ENCODE data around the gene APMAP.

APMAP gene

GRCh38 chr20:24986436-24987015, 6.0 kb downstream of the APMAP start:
- peak; percentile 63 for DNase-seq

GRCh38 chr20:24985802-24986201, 6.7 kb downstream of the APMAP start:
- DNase-seq, result no peak

DNA sequence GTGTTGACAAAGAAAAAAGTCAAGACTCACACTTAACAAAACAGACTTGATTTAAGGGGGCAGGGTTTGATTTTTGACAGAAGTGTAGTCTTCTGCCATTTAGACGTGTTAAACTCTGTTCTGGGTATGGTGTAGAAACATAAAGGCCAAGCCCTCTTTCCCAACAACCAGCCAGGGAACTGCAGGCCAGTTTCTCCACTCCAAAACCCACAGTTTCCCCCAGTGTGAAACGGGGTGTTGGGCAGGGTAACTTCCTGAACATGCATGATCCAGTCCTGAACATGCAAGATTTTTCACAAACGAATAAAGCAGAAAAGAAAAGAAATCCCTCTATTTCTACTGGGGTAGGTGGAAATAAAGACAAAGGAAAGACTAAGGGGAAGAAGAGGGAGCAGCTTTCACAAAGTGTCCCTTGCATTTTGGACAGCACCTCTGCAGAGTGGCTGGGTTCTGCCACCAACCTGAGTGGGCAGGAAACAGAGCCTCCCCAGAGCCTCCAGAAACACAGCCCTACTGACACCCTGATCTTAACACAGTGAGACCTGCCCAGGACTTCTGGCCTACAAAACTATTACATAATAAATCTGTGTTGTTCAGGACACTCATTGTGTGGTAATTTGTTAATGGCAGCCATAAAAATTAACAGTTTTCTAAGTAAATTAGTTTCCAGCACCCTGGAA, 7.5 kb downstream of the APMAP start:
- no peak for DNase-seq

GRCh38 chr20:24983896-24984295, 8.7 kb downstream of the APMAP start:
- no peak for DNase-seq

DNA sequence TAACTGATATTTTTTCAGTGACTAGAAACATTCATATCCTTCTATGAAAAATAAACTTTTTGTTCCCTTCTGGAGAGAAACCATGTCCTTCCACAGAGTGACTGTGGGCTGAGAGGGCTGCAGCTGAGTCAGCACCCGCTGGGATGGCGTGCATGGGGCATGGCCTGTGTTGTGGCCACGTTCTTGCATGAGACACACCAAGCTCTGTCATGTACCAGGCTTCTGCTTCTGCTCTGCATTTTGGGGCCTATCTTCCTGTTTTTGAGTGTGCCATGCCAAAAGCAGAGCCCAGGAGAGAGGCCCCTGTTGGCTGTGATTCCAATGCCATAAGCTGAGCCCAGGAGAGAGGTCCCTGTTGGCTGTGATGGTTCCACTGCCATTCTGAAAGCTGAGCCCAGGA, 10.8 kb downstream of the APMAP start:
- DNase-seq, result no peak

DNA sequence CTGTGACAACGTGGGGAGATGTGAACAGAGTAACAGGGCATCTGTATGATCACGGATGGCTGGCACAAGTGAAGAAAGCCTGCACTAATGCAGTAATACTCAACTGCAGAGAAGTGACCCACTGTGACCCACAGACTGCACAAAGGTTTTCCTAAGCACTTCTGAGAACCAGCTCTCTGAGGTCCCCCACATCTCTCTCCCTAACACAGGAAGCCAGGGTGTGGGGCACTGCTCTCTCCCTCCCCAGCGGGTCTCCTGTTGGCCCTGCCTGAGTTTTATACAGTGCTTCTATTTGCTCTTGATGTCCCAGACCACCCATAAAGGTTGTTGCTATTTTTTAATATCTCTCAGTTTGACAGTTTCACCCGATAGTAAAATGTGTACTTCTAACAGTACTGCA, 11.3 kb downstream of the APMAP start:
- no peak for DNase-seq

GRCh38 chr20:24980291-24981053, 12.1 kb downstream of the APMAP start:
- no peak for DNase-seq

DNA sequence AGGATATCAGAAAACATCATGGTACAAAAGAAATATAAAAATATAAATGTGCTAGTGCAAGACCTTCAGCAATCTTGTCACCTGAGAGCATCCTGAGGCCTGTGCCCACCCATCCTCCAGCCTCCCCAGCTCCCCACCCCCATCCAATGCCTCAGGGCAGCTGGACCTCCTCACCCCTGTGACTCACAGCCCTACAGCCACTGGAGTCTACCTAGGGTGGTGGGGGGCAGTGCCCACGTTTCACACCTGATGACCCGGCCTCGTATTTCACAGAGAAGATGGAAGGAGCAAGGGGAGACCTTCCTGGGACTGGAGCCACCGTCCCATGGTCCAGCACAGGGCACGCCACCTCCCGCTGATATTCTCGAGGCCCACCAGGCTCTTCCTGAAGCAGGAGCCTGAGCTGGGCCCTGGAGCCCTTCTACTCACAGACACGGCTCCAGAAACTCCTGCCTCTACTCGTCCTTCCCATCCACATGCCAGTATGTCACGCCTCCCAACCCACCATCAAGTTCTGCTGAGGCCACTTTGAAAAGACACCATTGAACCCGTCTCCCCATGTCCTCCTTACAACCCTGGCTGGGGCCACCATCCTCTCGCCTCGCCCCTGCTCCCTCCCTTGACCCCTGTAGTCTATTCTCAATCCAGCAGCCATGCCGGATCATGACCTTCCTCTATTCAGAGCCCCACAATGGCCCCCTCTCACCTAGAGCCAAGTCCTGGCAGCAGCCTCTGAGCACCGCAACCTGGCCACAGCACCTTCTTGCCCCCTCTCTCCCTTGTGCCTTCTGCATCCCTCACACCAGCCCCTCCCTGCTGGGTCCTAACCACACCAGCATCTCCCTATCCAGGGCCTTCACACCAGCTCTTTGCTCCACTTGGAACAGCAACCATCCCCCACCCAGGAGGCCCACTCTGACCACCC, 13.3 kb downstream of the APMAP start:
- DNase-seq, result no peak

DNA sequence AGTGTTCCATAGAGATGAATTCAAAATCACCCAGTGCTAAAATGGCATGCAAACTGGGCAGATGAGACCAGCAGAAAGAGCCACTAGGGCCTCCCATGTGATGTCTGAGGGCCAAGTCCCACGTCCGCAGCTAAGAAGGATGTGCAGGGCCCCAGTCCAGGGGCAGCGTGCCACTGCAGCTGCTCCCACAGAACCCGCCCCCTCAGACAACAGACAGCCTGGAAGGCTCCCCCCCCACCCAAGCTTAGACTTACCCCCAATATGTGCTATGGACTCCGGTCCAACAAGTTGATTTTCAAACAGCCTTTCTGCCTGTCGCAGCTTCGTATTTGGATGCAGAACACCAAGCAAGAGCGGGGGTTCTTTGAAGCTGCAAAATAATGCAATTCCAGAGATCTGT, 14.0 kb downstream of the APMAP start:
- no peak for DNase-seq

DNA sequence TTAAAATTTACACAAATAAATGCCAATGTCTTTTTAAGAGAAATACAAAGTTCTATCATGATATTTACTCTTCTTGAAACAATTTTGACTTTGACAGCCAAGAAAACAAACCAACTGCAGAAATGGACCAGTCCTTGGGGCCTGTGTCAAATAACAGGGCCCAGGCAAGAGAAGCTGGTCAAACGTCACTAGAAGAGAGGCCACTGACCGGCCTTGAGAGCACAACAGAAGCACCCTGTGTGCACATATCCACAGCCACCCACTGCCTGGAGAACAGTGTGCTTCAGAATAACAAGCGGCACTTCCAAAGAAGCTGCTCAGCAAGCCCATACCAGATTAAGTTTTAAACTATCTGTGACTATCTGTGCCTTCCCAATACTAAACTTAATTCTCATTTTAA, 14.8 kb downstream of the APMAP start:
- no peak for DNase-seq

- no peak for DNase-seq
Observed at GRCh38 chr20:24977336-24977735, 15.2 kb downstream of the APMAP start.

- DNase-seq, result no peak
Observed at GRCh38 chr20:24972341-24972740, 20.2 kb downstream of the APMAP start.

GRCh38 chr20:24971376-24972101, 21.0 kb downstream of the APMAP start:
- DNase-seq, result no peak

DNA sequence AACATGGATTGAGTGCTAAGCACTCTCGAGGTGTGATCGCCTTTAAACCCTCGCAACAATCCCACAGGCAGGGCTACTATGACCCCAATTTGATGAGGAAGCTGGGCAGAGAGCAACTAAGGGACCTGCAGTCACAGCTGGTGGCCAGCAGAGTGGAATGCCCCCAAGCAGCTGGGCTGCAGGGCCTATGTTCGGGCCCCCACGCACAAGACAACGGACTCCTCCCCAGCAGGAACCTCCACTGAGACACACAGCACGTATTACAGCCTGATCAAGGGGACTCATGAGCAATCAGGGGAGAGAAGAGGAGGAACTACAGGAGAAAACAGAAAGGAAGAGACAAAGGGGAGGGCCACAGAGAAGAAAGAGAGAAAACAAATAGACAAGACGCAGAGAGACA, 21.8 kb downstream of the APMAP start:
- no peak for DNase-seq

- DNase-seq, result no peak
Observed at GRCh38 chr20:24970030-24970553, 22.5 kb downstream of the APMAP start.

- no peak for DNase-seq
Observed at GRCh38 chr20:24969186-24970029, 23.1 kb downstream of the APMAP start.

- DNase-seq, result no peak
Observed at GRCh38 chr20:24968278-24968800, 24.2 kb downstream of the APMAP start.

DNA sequence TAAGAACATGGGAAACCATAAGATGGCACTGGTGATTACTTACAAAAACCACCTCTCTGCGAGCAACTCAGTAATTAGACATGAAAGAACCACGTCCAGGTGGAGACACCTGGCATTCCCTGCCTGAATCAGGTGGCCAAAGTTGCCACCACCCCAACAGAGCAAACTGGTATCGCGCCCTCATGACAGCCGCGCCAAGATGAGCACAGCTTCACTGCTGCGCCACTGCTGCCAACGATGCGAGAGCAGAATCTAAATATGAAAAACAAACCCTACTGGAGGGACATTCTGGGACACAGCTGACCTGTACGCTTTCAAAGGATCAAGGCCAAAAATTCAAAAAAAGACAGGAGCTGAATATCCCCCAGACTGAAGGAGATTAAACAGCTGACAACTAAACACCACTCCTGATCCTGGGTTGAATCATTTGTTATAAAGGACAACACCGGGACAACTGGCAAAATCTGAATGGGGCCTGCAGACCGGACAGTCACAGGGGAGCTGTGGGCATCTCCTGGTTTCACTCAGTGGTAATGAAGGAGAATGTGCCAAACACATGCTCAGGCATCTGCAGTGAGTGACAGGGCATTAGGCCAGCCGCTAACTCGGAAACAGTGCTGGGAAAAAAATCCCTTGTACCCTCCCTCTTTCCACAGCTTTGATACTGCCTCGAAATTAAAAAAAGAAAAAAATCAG, 26.1 kb downstream of the APMAP start:
- DNase-seq, result no peak

- DNase-seq, result no peak
Observed at GRCh38 chr20:24965065-24965919, 27.3 kb downstream of the APMAP start.
